ENCODE results near the gene L3MBTL2. TPM values are rescaled to one million over a fixed set of nuclear protein-coding genes. Genes with fewer than 3 reads are reported as not detected.

L3MBTL2 gene
- total and polyA plus RNA-seq, 3 donors from 2014 or later, result 32.8 to 39.7 (median 34.6) TPM

DNA sequence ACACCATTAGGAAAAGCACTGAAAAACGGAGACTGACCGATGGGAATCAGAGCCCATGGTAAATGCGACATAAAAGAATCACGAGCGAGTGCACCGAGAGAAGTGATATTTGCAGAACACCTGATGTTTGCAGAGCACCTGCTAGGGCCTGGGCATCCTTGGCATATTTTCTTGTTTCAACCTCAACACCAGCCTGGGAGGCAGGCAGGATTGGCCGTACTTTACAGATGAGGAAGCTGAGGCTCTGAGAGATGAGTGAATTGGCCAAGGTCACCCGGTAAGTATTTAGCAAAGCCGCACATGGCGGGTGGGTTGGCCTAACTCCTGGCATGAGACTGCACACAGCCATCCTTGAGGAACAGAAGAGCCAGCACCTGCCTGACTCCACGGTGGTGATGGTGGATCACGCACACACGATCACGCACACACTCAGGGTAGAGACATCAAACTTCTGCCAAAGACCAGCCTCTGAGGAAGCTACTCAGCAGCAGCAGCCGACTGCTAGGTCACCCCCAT is 57.2 kb downstream of the L3MBTL2 start:
- Histone ChIP-seq H3K27ac (no peak overlapping the region), H3K9me3 (no peaks in the 10 kb centered on the region), H3K4me1 (no peaks in the 10 kb centered on the region), H3K36me3 (ENCODE audit: low read depth, missing control alignments) (no peaks in the 10 kb centered on the region), H3K27me3 (no peaks in the 10 kb centered on the region), H3K4me3 (no peak overlapping the region)
- TF ChIP-seq POLR2A (IDR thresholded peaks at IDR 0.05), result no peak
- TF ChIP-seq, protein P1, sequence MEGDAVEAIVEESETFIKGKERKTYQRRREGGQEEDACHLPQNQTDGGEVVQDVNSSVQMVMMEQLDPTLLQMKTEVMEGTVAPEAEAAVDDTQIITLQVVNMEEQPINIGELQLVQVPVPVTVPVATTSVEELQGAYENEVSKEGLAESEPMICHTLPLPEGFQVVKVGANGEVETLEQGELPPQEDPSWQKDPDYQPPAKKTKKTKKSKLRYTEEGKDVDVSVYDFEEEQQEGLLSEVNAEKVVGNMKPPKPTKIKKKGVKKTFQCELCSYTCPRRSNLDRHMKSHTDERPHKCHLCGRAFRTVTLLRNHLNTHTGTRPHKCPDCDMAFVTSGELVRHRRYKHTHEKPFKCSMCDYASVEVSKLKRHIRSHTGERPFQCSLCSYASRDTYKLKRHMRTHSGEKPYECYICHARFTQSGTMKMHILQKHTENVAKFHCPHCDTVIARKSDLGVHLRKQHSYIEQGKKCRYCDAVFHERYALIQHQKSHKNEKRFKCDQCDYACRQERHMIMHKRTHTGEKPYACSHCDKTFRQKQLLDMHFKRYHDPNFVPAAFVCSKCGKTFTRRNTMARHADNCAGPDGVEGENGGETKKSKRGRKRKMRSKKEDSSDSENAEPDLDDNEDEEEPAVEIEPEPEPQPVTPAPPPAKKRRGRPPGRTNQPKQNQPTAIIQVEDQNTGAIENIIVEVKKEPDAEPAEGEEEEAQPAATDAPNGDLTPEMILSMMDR (IDR thresholded peaks at IDR 0.05), result no peak
- WGBS, 2 donors, result 81 to 91% methylated on average over 10 to 15 of the region's 15 CpGs
- intact Hi-C loops (cut with DNase I; ENCODE audit: low total_unique reads), result no loop called here
- no peak for DNase-seq

- H3K4me3 ChIP-seq, result no peak overlapping the region
- H3K9me3 ChIP-seq, result no peaks in the 10 kb centered on the region
- H3K36me3 ChIP-seq (ENCODE audit: low read depth, missing control alignments), result no peaks in the 10 kb centered on the region
- DNase-seq, result no peak
- intact Hi-C loops (cut with DNase I; ENCODE audit: low total_unique reads), result no loop called here
- 83% methylated on average over 2 of the region's 2 CpGs; no CpG with 5 or more reads in 1 of the 2 donors for WGBS, 2 donors
- no peak for TF ChIP-seq POLR2A (IDR thresholded peaks at IDR 0.05)
- no peaks in the 10 kb centered on the region for H3K27me3 ChIP-seq
- H3K4me1 ChIP-seq, result no peaks in the 10 kb centered on the region
- no peak overlapping the region for H3K27ac ChIP-seq
Measured at GRCh38 chr22:41263704-41264103, 58.6 kb downstream of the L3MBTL2 start.

DNA sequence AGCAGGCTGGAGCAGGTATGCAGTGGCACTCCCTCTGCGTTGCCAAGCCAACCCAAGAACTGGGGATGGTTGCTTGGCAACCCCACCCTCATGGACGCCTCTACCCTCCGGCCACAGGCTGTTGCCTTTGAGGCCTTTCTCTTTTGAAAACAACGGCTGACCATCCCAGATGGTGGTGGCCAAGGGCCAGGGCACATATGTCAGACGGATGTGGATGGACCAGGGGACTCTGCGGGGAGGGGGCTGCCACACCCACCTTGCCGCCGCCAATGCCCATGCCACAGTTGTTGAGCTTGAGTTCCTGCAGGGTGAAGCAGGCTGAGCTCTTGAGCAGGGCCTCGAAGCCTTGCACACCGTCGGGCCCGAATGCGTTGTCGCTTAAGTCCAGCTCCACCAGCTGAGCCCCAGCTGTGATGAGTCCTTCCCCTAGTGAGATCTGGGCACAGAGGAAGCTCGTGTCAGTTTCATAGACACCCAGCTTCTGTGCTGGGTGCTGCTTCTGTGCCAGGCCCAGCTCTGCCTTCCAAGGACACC is 59.4 kb downstream of the L3MBTL2 start:
- no peaks in the 10 kb centered on the region for H3K9me3 ChIP-seq
- H3K4me3 ChIP-seq, result no peak overlapping the region
- H3K27ac ChIP-seq, result no peak overlapping the region
- intact Hi-C loops (cut with DNase I; ENCODE audit: low total_unique reads), result no loop called here
- WGBS, 2 donors, result 92 to 93% methylated on average over 15 of the region's 15 CpGs
- H3K4me1 ChIP-seq, result no peaks in the 10 kb centered on the region
- no peak for TF ChIP-seq POLR2A (IDR thresholded peaks at IDR 0.05)
- TF ChIP-seq, protein P1 (IDR thresholded peaks at IDR 0.05), result no peak
- no peaks in the 10 kb centered on the region for H3K36me3 ChIP-seq (ENCODE audit: low read depth, missing control alignments)
- no peak for DNase-seq
- H3K27me3 ChIP-seq, result no peaks in the 10 kb centered on the region

- no peak overlapping the region for H3K4me3 ChIP-seq
- H3K27me3 ChIP-seq, result no peaks in the 10 kb centered on the region
- H3K4me1 ChIP-seq, result peaks cover 9% of the 10 kb centered on the region
- WGBS, 2 donors, result 94 to 99% methylated on average over 16 of the region's 16 CpGs
- H3K36me3 ChIP-seq (ENCODE audit: low read depth, missing control alignments), result no peaks in the 10 kb centered on the region
- no peak for DNase-seq
- TF ChIP-seq, protein P1 (IDR thresholded peaks at IDR 0.05), result no peak
- no peak for TF ChIP-seq POLR2A (IDR thresholded peaks at IDR 0.05)
- intact Hi-C loops (cut with DNase I; ENCODE audit: low total_unique reads), result no loop called here
- no peak overlapping the region for H3K27ac ChIP-seq
- H3K9me3 ChIP-seq, result no peaks in the 10 kb centered on the region
Measured at GRCh38 chr22:41267958-41268357, 62.8 kb downstream of the L3MBTL2 start.

- Histone ChIP-seq H3K27ac (peak overlapping the region in 1 of 2 donors; percentile 36), H3K9me3 (no peaks in the 10 kb centered on the region), H3K36me3 (ENCODE audit: low read depth, missing control alignments) (no peaks in the 10 kb centered on the region), H3K4me3 (no peak overlapping the region), H3K27me3 (no peaks in the 10 kb centered on the region), H3K4me1 (peaks cover 21% of the 10 kb centered on the region)
- peak; percentile 42 for DNase-seq
- 61 to 64% methylated on average over 7 to 8 of the region's 9 CpGs for WGBS, 2 donors
- no peak for TF ChIP-seq POLR2A (IDR thresholded peaks at IDR 0.05)
- TF ChIP-seq, protein P1 (IDR thresholded peaks at IDR 0.05), result no peak
- intact Hi-C loops (cut with DNase I; ENCODE audit: low total_unique reads), result no loop called here
Measured at GRCh38 chr22:41271787-41272186, 66.7 kb downstream of the L3MBTL2 start.

All from testis (tissue), 3 donors.